Stimulated activated CD4-positive, alpha-beta T cell treated with anti-CD3 and anti-CD28 coated beads, Interleukin-4, amount 100 ng/mL, for 48 hours (primary cell): ENCODE results near the gene PIK3R4.
A peak's percentile ranks its signal among the peaks of the same experiment; 100 is the strongest.

ENCODE experiments used
- DNase-seq, 2 donors: peaks; one replicate each; pipeline ENCODE4 v3.0.0-alpha.2; 2020; ENCODE audit warnings: low read depth in 2 of 2

The PIK3R4 gene

GRCh38 chr3:130746246-130747039, at the start of gene PIK3R4:
Gene PIK3R4, minus strand, starts transcription at chr3:130746829. Its CDS starts 1,611 bp downstream, at chr3:130745218.
- peak; percentile 84 to 95 for DNase-seq

GRCh38 chr3:130795396-130795795, 48.8 kb upstream of the PIK3R4 start:
- no peak for DNase-seq

- DNase-seq, result no peak
Observed at GRCh38 chr3:130792246-130792645, 45.6 kb upstream of the PIK3R4 start.

- no peak for DNase-seq
Observed at GRCh38 chr3:130789782-130790322, 43.2 kb upstream of the PIK3R4 start.

GRCh38 chr3:130787422-130788068, 40.9 kb upstream of the PIK3R4 start:
- no peak for DNase-seq

GRCh38 chr3:130786306-130786705, 39.7 kb upstream of the PIK3R4 start:
- no peak for DNase-seq

GRCh38 chr3:130783629-130784028, 37.0 kb upstream of the PIK3R4 start:
- DNase-seq, result no peak

GRCh38 chr3:130779486-130779885, 32.9 kb upstream of the PIK3R4 start:
- DNase-seq, result no peak

- no peak for DNase-seq
Observed at GRCh38 chr3:130779031-130779430, 32.4 kb upstream of the PIK3R4 start.

- no peak for DNase-seq
Observed at GRCh38 chr3:130773366-130773765, 26.7 kb upstream of the PIK3R4 start.

GRCh38 chr3:130772129-130772528, 25.5 kb upstream of the PIK3R4 start:
- no peak for DNase-seq

- no peak for DNase-seq
Observed at GRCh38 chr3:130770644-130771043, 24.0 kb upstream of the PIK3R4 start.

GRCh38 chr3:130761730-130762311, 15.2 kb upstream of the PIK3R4 start:
- DNase-seq, result no peak

- DNase-seq, result no peak
Observed at GRCh38 chr3:130760922-130761321, 14.3 kb upstream of the PIK3R4 start.

- peak in 1 of 2 donors; percentile 47 for DNase-seq
Observed at GRCh38 chr3:130759692-130760338, 13.2 kb upstream of the PIK3R4 start.

- DNase-seq, result no peak
Observed at GRCh38 chr3:130758624-130759369, 12.2 kb upstream of the PIK3R4 start.

GRCh38 chr3:130757611-130758150, 11.1 kb upstream of the PIK3R4 start:
- DNase-seq, result no peak

- DNase-seq, result no peak
Observed at GRCh38 chr3:130755666-130756065, 9.0 kb upstream of the PIK3R4 start.

- DNase-seq, result no peak
Observed at GRCh38 chr3:130748981-130749380, 2.4 kb upstream of the PIK3R4 start.

- DNase-seq, result no peak
Observed at GRCh38 chr3:130748467-130748861, 1.8 kb upstream of the PIK3R4 start.

GRCh38 chr3:130743354-130743753, 3.3 kb downstream of the PIK3R4 start:
- DNase-seq, result no peak
